Right lobe of liver (tissue), 6 donors: ENCODE results near the gene GALNTL6. TPM values are rescaled to one million over a fixed set of nuclear protein-coding genes. Genes with fewer than 3 reads are reported as not detected.

ENCODE experiments used
- ATAC-seq, 4 donors: fragments of 200-7000 bp; cut with Tn5 transposase; one replicate each; pipeline ENCODE4 v1.9.1; 2020; ENCODE audit warnings: mild to moderate bottlenecking in 4 of 4, moderate library complexity in 4 of 4
- DNase-seq, 3 donors: peaks; one replicate each; pipeline ENCODE4 v3.0.0-alpha.2; 2020
- H3K27ac ChIP-seq, 3 donors: fragments of 200-600 bp; one replicate each; pipeline ENCODE4 v1.8.0; 2022
- H3K27me3 ChIP-seq, 2 donors: fragments of 200-600 bp; one replicate each; pipeline ENCODE4 v1.8.0; 2022
- H3K36me3 ChIP-seq, 4 donors: fragments of 200-600 bp; sonication (generic) in 1 of 4; one replicate each; pipeline versions ENCODE4 v1.5.1 to v1.8.0; 2017 to 2022; ENCODE audit warnings: control low read depth in 1 of 4
- H3K4me1 ChIP-seq, 4 donors: fragments of 200-600 bp; sonication (generic) in 1 of 4; one replicate each; pipeline versions ENCODE4 v1.5.1 to v1.8.0; 2017 to 2022; ENCODE audit warnings: control low read depth in 1 of 4
- H3K4me3 ChIP-seq, 3 donors: fragments of 200-600 bp; one replicate each; pipeline ENCODE4 v1.8.0; 2022
- H3K9me3 ChIP-seq, 4 donors: fragments of 200-600 bp; sonication (generic) in 1 of 4; one replicate each; pipeline versions ENCODE4 v1.5.1 to v1.8.0; 2017 to 2022; ENCODE audit warnings: control low read depth in 1 of 4
- POLR2A ChIP-seq: fragments of 450-650 bp; IDR thresholded peaks from one replicate; pipeline ENCODE4 v1.6.1; 2017; ENCODE audit warnings: antibody characterized with exemption, mild to moderate bottlenecking
- WGBS: methylation state at CpG from one replicate; pipeline ENCODE4 v1.1.6; 2018; ENCODE audit warnings: low coverage, low lambda C conversion rate; ENCODE audit not compliant: insufficient coverage; ENCODE audit errors: missing lambda C conversion rate; 5-methylcytosine and 5-hydroxymethylcytosine counted together
- intact Hi-C, 2 donors: fragments of 100-400 bp; cut with DNase I; formaldehyde crosslinking; loops; one replicate each; pipeline versions ENCODE4 v1.11.2 to v1.14.1; 2022
- total RNA-seq, 6 experiments: library from RNA; depleted of rRNA in 2 of 6; stranded (reverse); fragments of >200 nt in 2 of 6; fragmentation: NEBNext Ultra II Directional in 3 of 6; extraction: Animal tissue kit (Norgen Biotek cat#: 25700) in 3 of 6; gene quantifications; one replicate each; pipeline versions ENCODE4 v1.1.0 to v1.2.4, GENCODE V29; 2016 to 2023
- TF ChIP-seq, protein P1 (sequence below), 4 donors: fragments of 200-600 bp in 3 of 4; fragments of 450-650 bp in 1 of 4; IDR thresholded peaks; one replicate each; pipeline versions ENCODE4 v1.5.1 to v1.8.0; 2016 to 2022; ENCODE audit warnings: antibody characterized with exemption in 4 of 4, mild to moderate bottlenecking in 2 of 4
- donor health status: DM: no; HTN: yes; CAD: no.
- donor health status: DM: no; HTN: no; CAD: no.
- donor health status: DM: no; HTN: no; CAD: no.
- donor health status: DM: no; HTN: yes; CAD: no.
- donor health status: DM: no; HTN: yes; CAD: no.

GALNTL6 gene
- total RNA-seq, 6 experiments from 2014 or later, result 0.15 to 1.1 (median 0.30) TPM; not detected in 3

DNA sequence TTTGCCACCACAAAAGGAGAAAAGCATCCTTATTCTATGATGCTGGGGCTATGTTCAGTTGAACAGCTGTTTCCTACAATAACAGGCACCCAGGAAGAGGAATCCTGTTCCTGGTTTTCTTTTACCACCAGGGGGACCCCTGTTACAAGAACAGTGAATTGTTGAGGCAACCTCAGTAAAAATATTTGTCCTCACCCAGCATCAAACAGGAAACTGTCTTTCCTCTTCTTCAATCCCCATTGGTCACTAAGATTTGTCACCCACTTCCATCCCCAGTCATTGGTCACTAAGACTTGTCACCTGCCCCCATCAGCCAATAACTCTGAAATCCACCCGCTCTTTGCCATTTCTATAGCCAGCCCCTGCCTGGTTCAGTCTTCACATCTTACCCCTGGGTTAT is 1211.9 kb downstream of the GALNTL6 start:
- intact Hi-C loops, result no loop called here
- whole genome bisulfite sequencing, result 86% methylated on average over 1 of the region's 1 CpG
- no peak overlapping the region for H3K4me3 ChIP-seq
- H3K27ac ChIP-seq, result no peak overlapping the region
- ATAC-seq (peak; percentile 42 to 56 (median 52)), DNase-seq (no peak)
- H3K27me3 ChIP-seq, result no peaks in the 10 kb centered on the region
- no peaks in the 10 kb centered on the region for H3K4me1 ChIP-seq
- TF ChIP-seq, protein P1, sequence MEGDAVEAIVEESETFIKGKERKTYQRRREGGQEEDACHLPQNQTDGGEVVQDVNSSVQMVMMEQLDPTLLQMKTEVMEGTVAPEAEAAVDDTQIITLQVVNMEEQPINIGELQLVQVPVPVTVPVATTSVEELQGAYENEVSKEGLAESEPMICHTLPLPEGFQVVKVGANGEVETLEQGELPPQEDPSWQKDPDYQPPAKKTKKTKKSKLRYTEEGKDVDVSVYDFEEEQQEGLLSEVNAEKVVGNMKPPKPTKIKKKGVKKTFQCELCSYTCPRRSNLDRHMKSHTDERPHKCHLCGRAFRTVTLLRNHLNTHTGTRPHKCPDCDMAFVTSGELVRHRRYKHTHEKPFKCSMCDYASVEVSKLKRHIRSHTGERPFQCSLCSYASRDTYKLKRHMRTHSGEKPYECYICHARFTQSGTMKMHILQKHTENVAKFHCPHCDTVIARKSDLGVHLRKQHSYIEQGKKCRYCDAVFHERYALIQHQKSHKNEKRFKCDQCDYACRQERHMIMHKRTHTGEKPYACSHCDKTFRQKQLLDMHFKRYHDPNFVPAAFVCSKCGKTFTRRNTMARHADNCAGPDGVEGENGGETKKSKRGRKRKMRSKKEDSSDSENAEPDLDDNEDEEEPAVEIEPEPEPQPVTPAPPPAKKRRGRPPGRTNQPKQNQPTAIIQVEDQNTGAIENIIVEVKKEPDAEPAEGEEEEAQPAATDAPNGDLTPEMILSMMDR (IDR thresholded peaks at IDR 0.05), result peak; percentile 49 to 53 (median 51)
- no peak for TF ChIP-seq POLR2A
- no peaks in the 10 kb centered on the region for H3K36me3 ChIP-seq
- no peaks in the 10 kb centered on the region for H3K9me3 ChIP-seq

DNA sequence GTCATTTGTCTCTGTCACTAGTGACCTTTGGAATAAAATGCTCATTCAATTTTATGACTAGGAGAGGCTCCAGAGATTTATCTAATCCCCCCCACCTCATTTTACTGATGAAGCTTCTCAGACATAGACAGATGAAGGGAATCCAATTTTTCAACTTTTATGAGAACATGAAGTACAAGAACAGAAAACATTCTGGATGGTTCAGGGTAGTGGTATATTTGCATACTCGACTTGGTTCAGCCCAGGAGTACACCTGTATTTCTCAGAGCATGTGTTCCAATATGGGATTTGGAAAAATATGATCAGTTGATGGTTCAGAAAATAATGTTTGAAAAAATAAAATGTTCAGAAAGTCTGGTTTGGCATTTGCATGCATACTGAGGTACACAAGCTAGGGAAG is 1224.0 kb downstream of the GALNTL6 start:
- Histone ChIP-seq H3K9me3 (no peaks in the 10 kb centered on the region), H3K27ac (no peak overlapping the region), H3K36me3 (no peaks in the 10 kb centered on the region), H3K4me3 (no peak overlapping the region), H3K4me1 (no peaks in the 10 kb centered on the region), H3K27me3 (no peaks in the 10 kb centered on the region)
- ATAC-seq (no peak), DNase-seq (no peak)
- WGBS, result 69% methylated on average over 1 of the region's 1 CpG
- TF ChIP-seq POLR2A, result no peak
- TF ChIP-seq, protein P1 (IDR thresholded peaks at IDR 0.05), result no peak
- intact Hi-C loops, result no loop called here

DNA sequence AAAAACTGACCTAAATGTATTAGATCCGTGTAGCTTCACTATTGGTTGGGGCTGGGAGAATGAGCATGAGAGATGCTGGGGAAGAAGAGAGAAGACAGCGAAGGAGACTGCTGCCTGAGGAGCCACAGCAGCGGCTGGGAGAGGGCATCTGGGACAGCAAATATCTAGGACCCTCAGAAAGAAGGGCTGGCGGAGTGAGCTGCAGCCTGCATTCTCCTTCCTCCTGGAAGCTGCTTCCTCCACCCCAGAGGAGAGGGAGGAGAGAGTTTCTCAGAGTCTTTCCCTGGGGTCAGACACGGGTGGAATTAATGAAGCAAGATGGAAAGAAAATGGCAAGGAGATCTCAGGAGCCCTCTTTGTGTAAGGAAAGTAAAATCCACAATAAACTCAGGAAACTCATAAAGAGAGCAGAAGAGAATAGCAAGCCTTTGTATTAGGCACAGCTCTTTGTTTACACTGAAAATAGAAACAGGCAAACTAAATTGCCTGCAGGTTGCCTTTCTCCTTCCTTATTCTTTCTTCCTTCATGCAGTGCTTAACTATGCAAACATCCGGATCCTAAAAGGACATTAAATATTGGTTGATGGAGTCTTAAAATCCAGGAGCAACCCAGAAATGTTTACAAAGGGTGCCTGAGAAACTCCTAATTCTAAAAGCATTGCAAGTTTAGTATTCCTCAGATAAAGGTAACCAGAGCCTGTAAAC is 1225.1 kb downstream of the GALNTL6 start:
- DNase-seq, result no peak
- no peaks in the 10 kb centered on the region for H3K9me3 ChIP-seq
- no peak for ATAC-seq
- H3K36me3 ChIP-seq, result no peaks in the 10 kb centered on the region
- no peak for TF ChIP-seq POLR2A
- TF ChIP-seq, protein P1 (IDR thresholded peaks at IDR 0.05), result no peak
- WGBS, result 34% methylated on average over 6 of the region's 6 CpGs
- no peak overlapping the region for H3K27ac ChIP-seq
- H3K27me3 ChIP-seq, result no peaks in the 10 kb centered on the region
- H3K4me1 ChIP-seq, result no peaks in the 10 kb centered on the region
- intact Hi-C loops, result no loop called here
- H3K4me3 ChIP-seq, result no peak overlapping the region

DNA sequence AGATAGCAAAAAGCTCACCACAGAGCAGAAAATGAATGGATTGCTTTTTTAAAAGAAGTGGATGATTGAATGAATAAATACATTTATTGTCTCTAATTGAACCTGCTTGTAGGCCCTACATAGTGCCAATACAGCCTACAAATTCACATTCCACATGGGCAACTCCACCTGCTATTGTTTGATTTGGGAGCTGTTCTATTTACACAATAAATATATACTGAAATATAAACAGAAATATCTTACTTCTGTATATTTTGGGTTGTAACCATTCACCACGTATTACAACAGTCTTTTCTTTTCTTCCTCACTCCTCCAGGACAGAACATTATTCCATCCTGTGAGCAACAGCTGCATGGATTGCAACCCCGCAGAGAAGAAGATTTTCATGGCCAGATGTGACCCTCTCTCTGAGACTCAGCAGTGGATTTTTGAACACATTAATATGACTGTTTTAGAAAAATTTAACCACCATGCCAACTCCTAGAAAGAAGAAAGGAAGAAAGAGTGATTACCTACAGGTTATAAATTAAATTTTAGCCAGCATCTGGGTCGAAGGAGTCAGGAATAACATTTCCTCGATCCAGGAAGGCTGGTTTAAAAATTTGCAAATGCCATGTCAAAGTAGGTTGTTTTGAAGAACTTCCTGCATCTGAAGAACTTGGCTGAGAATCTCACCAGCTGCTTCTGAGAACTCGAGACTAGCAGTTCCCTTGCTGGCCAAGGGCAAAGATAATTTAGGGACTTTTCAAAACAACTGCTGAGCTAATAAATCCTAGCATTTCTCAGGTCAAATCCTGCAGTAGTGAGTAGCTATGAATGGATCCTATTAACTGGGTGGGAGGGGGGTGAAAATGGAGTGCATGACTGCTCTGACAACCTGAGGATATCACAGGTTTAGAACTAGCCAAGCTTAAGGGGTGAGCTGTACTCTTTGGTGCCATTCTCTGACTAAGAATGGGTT is 1226.7 kb downstream of the GALNTL6 start:
- Histone ChIP-seq H3K4me3 (no peak overlapping the region), H3K36me3 (no peaks in the 10 kb centered on the region), H3K27ac (no peak overlapping the region), H3K27me3 (no peaks in the 10 kb centered on the region), H3K4me1 (no peaks in the 10 kb centered on the region), H3K9me3 (no peaks in the 10 kb centered on the region)
- 15% methylated on average over 5 of the region's 5 CpGs for WGBS
- ATAC-seq, result peak; percentile 33 to 51 (median 36)
- intact Hi-C loops, result no loop called here
- TF ChIP-seq, protein P1 (IDR thresholded peaks at IDR 0.05), result no peak
- TF ChIP-seq POLR2A, result no peak
- DNase-seq, result no peak
